Right ventricle myocardium inferior (tissue), 1 donor: ENCODE measurements around the gene CDC27. TPM values are rescaled to one million over a fixed set of nuclear protein-coding genes. Genes with fewer than 3 reads are reported as not detected.
"Not testable (repeated sequence)": the region's sequence is repeated elsewhere in the genome, so short reads cannot be mapped to it uniquely, and the experiment has no call there.

Source experiments
- ATAC-seq: fragments of 200-7000 bp; cut with Tn5 transposase; one replicate; pipeline ENCODE4 v1.9.1; 2020; ENCODE audit warnings: mild to moderate bottlenecking, moderate library complexity
- DNase-seq: peaks from one replicate; pipeline ENCODE4 v3.0.0; 2021; ENCODE audit errors: missing footprints
- intact Hi-C: fragments of 100-400 bp; cut with DNase I; formaldehyde crosslinking; loops from one replicate; pipeline ENCODE4 v1.11.0; 2022
- long read RNA-seq: library from polyadenylated mRNA; unstranded; transcript quantifications from one replicate; pipeline ENCODE4 v2.0.0, GENCODE V29; 2021
- total RNA-seq: library from RNA; stranded (reverse); fragmentation: NEBNext Ultra II Directional; extraction: Animal tissue kit (Norgen Biotek cat#: 25700); gene quantifications from one replicate; pipeline ENCODE4 v1.2.1, GENCODE V29; 2021
- donor health status: DM: no; HTN: yes; CAD: no; lungs with severe emphysema.

Gene CDC27
- 88.9 TPM for total RNA-seq
- long read RNA-seq, full-length matches to known transcripts, result 2 of 3 reads
- long read RNA-seq, partial matches to known transcripts, result 0 of 3 reads
- long read RNA-seq, other reads (novel, unspliced or antisense), result 1 of 3 reads

DNA sequence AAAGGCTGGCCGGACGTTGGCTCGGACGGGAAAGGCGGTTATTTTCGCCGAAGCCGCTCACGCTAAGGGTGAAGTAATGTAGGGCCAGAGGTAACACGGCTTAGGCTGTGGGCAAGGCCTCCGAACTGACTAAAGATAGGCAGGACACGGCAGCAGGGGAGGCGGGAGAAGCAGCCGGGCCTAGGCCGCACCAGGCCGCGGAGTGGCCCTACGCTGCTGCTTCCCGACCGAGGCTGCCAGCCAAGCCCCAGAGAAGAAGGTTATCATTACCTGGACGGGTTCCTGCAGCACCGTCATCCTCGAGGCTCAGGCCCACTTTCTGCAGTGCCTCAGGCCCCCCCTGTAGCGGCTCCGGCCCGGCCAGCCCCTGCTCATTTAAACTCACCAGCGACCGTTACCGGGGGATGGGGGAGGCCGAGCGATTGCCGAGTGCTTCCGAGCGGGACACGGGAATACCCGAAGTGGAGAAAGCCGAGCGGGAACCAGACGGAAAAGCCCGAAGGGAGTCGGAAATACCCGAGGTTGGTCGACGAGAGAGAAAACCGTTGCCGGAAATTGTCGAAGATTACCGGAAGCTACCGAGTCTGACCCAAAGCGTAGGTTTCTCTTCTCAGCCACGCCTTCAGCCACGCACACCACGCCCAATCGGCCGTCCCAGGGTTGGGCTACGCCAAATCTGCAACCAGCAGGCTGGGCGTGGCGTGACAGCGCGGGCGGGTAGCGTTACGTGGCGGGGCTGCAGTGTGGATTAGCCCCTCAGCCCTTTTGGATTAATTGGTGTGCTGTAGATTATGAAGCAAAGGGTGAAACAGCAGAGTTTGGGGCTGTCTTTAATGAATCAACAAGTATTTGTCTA, at the start of gene CDC27:
CDC27 (minus strand) TSS at position 420 of the 856 bp plus-strand sequence; CDS start at position 297, 123 bp downstream.
- ATAC-seq, result peak; percentile 98
- peak; percentile 99 for DNase-seq
- intact Hi-C loops, result no loop called here

GRCh38 chr17:47238321-47239010, 49.4 kb upstream of the CDC27 start:
- intact Hi-C loops, result no loop called here
- peak; percentile 48 for DNase-seq
- ATAC-seq, result no peak

DNA sequence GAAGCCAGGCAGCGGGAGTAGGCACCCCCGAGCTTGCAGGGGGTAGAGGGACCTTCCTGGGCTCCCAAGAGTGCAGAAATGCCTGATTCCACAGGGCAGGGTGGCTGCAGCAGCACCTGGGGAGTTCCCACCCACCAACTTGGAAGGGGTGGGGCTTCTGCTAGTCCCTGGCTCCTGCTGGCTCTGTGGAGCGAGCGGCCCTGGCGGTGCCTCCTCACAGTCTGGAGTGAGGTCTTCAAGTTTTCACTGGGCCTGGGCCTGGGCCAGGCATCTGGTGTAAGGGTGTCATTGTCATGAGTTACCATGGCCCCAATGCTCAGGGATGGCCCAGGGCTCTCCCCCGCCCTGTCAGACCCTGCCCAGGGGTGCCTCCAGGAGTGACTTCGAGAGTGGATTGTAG, 48.7 kb upstream of the CDC27 start:
- intact Hi-C loops, result no loop called here
- ATAC-seq (no peak), DNase-seq (no peak)

- intact Hi-C loops, result no loop called here
- DNase-seq (no peak), ATAC-seq (no peak)
Measured at GRCh38 chr17:47235923-47236322, 46.8 kb upstream of the CDC27 start.

- ATAC-seq (no peak), DNase-seq (no peak)
- intact Hi-C loops, result no loop called here
Measured at GRCh38 chr17:47235506-47235905, 46.4 kb upstream of the CDC27 start.

DNA sequence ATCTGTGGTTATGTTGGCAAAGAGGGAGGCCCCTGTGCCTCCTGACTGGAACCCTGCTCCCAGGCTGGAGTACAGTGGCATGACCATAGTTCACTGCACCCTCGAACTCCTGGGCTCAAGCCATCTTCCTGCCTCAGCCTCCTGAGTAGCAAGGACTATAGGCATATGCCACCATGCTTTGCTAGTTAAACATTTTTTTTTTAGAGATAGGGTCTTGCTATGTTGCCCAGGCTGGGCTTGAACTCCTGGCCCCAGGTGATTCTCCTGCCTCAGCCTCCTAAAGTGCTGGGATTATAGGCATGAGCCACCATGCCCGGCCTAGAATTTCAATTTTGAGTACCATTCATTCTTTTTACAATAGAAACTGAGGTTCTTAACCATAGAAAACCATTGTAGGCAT, 43.4 kb upstream of the CDC27 start:
- ATAC-seq (no peak), DNase-seq (no peak)
- intact Hi-C loops, result no loop called here

- DNase-seq (no peak), ATAC-seq (no peak)
- intact Hi-C loops, result no loop called here
Measured at GRCh38 chr17:47231866-47232265, 42.8 kb upstream of the CDC27 start.

GRCh38 chr17:47231334-47231733, 42.2 kb upstream of the CDC27 start:
- intact Hi-C loops, result no loop called here
- DNase-seq (no peak), ATAC-seq (no peak)

GRCh38 chr17:47230864-47231263, 41.8 kb upstream of the CDC27 start:
- intact Hi-C loops, result no loop called here
- ATAC-seq (no peak), DNase-seq (no peak)

- DNase-seq (peak; percentile 76), ATAC-seq (peak; percentile 84)
- intact Hi-C loops, result loop anchor here (1.0 to 10.0 kb wide), 3 partner anchors 52 to 385 kb away; no protein-coding TSS in a partner anchor
Measured at GRCh38 chr17:47229535-47230443, 40.7 kb upstream of the CDC27 start.

DNA sequence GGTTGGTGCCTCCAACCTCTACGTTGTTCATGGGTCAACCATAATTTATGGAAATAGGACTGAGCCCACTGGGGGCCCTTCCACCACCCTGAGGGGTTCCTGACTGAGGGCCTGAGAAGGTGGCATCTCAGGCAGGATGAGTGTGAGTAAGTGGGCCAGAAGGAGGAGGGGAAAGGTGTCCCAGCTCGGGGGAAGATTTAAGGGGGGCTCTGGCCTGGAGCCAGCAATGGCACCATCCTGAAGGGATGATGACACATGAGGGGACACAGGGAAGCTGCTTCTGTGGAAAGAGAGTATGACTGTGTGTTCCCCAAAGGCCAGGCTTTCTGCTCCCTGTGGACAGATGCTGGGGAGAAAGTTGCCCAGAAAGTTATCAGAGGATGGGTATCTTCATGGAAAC, 38.8 kb upstream of the CDC27 start:
- DNase-seq, result no peak
- intact Hi-C loops, result loop anchor here (5.0 to 10.0 kb wide), 2 partner anchors 51 to 387 kb away; no protein-coding TSS in a partner anchor
- no peak for ATAC-seq

DNA sequence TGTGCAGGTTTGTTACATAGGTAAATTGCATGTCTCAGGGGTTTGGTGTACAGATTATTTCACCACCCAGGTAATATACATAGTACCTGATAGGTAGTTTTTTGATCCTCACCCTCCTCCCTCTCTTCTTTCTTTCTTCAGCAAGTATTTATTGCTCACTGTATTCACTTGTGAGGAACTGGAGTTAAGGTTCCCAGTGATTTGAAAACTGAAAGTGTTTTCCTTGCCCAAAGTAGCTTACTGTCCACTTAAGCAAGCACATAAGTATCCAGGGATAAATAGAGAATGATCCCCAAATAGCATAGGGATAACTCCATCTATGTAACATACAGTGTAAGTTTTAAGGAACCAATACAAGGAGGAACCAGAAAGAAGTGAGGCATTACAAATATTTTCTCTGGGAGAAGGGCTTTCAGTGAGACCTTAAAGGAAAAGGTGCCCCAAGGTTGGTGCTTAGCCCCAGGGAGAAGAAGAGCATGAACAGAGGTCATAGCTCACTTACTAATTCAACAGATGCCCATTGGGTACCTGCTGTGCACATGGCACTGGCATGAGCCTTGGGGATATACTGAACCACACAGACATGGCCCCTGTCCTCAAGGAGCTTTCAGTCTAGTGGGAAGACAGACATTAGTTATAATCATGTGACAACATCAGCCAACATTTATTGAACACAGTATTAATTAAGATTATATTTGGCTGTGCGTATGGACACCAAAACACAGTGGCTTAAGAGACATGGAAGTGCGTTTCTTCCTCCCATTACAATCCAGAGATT, 37.0 kb upstream of the CDC27 start:
- intact Hi-C loops, result loop anchor here (5.0 to 10.0 kb wide), 2 partner anchors 49 to 389 kb away; no protein-coding TSS in a partner anchor
- DNase-seq (no peak), ATAC-seq (no peak)

GRCh38 chr17:47225436-47225858, 36.4 kb upstream of the CDC27 start:
- intact Hi-C loops, result loop anchor here (5.0 to 10.0 kb wide), 2 partner anchors 48 to 389 kb away; no protein-coding TSS in a partner anchor
- peak; percentile 77 for ATAC-seq
- DNase-seq, result no peak

- ATAC-seq (peak; percentile 1), DNase-seq (no peak)
- intact Hi-C loops, result loop anchor here (5.0 to 10.0 kb wide), 2 partner anchors 48 to 390 kb away; no protein-coding TSS in a partner anchor
Measured at GRCh38 chr17:47224966-47225365, 35.9 kb upstream of the CDC27 start.

- ATAC-seq, DNase-seq: not testable (repeated sequence)
- intact Hi-C loops, result loop anchor here (10.0 kb wide), 1 partner anchor 391 kb away; no protein-coding TSS in a partner anchor
Measured at GRCh38 chr17:47224077-47224476, 35.0 kb upstream of the CDC27 start.

DNA sequence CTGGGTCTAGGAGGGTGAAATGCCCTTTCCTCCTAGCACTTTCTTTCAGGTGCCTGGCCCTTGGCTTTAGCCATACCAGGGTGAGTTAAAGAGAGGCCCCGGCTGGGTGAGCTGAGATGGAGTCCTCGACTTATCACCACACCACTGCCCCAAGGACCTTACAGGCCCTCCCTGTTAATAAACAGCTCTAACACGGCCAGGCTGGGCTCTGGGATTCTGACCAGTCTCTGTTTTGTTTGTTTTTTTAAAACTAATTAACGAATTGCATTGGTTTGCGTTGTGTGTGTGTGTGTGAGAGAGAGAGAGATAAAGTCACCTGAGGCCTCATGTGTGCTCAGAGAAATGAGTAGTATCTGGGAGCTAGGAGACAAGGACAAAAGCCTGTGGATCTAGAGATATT, 34.4 kb upstream of the CDC27 start:
- intact Hi-C loops, result loop anchor here (10.0 kb wide), 1 partner anchor 391 kb away; no protein-coding TSS in a partner anchor
- no peak for DNase-seq
- no peak for ATAC-seq

GRCh38 chr17:47223007-47223406, 33.9 kb upstream of the CDC27 start:
- no peak for ATAC-seq
- no peak for DNase-seq
- intact Hi-C loops, result loop anchor here (10.0 kb wide), 1 partner anchor 392 kb away; no protein-coding TSS in a partner anchor
